HS-27A (cell line): ENCODE measurements around the gene RBM33.
"Not testable (repeated sequence)": the region's sequence is repeated elsewhere in the genome, so short reads cannot be mapped to it uniquely, and the experiment has no call there.

Experiments used
- DNase-seq: peaks from one replicate; pipeline ENCODE4 v3.0.0-alpha.2; 2012; ENCODE audit warnings: low read depth, missing footprints

Gene RBM33

DNA sequence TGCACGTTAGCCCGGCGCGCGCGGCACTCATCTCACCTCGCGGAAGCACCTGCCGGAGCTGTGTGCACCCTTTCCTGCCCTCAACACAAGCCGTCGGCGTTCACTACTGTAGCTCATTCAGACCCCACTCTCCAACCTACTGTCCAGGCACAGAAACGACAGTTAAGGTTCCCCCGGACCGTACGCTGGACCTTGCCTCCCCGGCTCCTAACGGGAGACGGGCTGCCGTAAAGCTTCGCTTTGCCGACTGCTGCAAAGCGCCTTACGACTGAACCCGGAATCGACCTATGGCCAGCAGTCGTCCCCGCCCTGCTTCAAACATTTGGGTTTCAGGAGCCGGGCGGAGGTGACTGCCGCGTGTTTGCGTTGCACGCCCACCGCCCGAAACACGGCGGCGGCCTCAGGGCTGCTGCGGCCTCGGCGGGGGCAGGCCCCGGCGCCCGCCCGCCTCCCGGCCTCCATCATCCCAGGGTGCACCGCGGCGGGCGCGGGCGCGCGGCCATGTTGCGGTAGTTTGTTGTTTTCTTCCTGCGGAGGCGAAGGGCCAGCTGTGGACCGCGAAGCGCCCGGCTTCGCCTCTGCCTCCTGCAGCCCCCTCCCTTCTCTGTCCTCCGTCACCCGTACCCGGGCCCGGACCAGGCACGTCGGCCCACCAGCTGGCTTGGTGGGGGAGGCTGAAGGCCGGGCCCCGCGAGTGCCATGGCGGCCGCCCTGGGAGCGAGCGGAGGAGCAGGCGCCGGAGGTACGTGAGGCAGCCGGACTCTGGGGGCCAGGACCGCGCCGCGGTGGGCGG lies at the start of gene RBM33:
RBM33 (plus strand) TSS at position 484 of the 793 bp plus-strand sequence; CDS start at position 700, 216 bp downstream.
- peak; percentile 38 for DNase-seq

GRCh38 chr7:155594961-155595366 lies 49.5 kb upstream of the RBM33 start:
- no peak for DNase-seq

DNA sequence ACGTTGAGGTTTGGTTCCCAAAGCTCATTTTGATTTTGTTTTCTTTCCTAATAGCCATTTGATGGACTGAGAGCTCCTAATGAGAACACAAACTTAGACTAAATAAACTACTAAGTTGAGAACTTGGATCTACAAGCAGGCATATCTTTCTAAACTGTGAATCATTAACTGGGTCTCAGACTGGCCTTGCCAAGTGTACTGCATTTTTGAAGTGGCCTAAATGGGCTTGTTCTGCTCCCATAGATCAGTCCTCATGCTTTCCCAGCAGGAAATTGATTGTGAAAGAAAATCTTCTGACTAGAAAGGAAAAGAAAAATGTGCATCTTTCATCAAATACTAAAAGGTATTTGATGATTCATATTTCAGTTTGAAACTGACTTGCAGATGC lies 46.7 kb upstream of the RBM33 start:
- DNase-seq = no peak

DNA sequence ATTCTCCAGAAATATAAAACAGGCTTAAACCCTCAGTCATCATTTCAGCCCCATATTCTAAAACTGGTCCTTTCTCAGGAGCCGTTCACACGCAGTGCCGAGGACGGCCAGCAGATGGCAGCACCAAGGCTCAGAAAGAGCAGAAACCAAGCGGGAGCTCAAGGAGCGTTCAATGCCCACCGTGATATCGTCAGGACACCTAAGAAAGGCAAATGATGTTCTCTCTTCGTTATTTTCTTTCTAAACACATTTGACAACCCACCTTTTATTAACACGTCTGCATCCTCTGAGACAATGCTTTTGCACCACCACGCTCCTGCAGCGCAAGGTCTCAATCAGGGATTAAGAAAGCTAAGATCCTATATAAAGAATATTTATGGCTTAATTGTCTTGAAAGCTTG lies 45.7 kb upstream of the RBM33 start:
- no peak for DNase-seq

DNA sequence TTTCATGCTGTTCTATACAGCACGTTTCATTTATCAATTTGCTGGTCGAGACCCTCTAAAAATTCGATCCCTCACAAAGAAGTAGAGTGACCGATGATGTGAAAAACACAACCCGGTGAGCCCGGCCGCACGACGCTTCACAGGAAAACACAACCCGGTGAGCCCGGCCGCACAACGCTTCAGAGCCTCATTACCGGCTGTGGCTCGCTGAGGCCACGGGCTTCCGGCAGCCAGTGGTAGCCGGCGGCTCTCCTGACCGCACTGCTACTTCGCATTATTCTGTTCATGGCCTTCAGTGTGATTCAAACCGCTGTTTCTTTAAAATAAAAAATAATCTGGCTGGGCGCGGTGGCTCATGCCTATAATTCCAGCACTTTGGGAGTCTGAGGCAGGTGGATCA lies 42.3 kb upstream of the RBM33 start:
- DNase-seq = no peak

DNA sequence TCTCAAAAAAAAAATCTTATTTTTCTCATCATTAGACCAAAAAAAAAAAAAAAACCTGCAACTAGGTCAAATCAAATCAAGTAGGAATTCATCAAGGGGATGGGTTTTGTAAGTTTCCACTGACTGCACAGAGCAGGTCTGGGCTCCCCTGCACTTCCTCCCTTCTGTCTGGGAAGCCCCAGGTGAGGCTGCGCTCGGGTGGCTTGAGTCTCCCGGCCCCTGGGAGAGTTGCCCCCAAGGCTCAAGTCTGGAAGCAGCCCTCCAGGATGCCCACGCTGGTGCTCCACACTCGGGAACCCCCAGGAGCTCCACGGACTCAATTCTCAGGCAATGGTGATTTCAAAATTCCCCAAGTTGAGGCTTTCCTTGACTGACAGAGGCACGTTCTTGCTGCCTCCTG lies 41.7 kb upstream of the RBM33 start:
- no peak for DNase-seq

DNA sequence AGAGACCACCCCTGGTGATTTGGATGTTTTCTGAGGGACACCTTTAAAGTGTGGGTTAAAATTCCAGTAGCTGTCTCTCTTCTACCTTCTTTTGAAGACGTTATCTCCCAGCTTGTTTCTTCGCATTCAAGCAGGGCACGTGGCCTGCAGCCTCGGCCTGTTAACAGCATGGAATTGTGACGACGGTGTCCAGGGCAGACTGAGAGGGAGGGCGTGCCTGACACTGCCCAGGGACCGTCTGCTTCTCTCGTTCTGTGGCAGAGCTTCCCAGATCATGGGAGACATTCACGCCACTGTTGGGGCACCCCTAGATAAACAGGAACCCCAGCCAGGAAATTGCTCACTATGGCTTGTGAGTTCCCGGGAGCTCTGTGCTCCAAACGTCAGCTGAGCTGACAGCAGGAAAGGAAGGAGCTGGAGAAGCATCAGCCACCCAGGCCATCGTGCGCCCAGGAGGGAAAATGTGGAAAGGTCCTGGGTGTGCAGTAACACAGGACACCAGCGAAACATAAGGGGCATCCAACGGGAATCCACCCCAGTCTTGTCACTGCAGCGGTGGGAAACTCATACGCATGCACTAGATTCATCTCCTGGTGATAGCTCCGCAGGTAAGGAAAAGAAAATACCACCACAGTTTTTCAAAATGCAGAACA lies 41.1 kb upstream of the RBM33 start:
- DNase-seq = no peak

GRCh38 chr7:155603858-155604503 lies 40.5 kb upstream of the RBM33 start:
- no peak for DNase-seq

DNA sequence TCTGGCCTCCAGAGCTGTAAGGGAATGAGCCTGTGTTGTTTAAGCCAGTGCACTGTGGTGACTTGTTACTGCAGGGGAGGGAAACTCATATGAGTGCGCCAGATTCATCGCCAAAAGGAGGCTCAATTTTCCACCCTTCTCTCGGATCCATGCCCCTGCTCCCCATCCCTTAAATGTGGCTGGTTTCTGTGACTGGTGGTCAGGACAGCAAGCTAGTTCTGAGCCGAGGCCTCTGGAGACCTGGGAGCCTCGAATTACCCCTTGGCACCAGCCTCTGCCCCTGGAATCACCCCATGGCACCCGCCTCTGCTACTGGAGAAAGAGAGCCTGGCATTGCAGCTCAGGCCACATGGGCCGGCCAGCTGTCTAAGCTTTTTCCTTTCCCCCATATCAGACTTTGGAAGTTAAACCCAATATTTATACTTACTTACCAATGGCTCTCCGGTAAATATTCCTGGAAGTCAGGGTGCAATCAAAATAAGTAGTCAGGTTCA lies 39.9 kb upstream of the RBM33 start:
- DNase-seq = no peak

DNA sequence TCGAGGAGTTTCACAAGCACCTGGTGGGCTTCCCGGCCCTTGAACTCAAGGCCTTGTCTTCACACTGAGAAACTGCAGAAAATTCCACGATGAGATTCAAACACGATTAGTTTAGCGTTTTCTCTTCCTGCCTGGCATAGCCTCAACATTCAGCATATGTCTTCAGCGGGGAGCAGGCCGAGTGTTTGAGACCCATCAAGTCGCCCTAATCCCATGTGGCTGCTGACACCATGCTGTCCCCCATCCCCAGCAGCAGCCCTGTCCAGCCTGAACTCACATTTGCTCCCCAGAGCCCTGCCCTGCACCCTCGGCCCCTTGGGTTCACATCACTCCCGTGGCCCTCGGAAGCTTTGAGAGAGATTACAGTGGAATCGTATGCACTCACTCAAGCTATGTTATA lies 35.3 kb upstream of the RBM33 start:
- DNase-seq = no peak

GRCh38 chr7:155610633-155611193 lies 33.7 kb upstream of the RBM33 start:
- DNase-seq = no peak

- DNase-seq = no peak
Observed at GRCh38 chr7:155611808-155612447, 32.5 kb upstream of the RBM33 start.

- DNase-seq = no peak
Observed at GRCh38 chr7:155612658-155613057, 31.8 kb upstream of the RBM33 start.

DNA sequence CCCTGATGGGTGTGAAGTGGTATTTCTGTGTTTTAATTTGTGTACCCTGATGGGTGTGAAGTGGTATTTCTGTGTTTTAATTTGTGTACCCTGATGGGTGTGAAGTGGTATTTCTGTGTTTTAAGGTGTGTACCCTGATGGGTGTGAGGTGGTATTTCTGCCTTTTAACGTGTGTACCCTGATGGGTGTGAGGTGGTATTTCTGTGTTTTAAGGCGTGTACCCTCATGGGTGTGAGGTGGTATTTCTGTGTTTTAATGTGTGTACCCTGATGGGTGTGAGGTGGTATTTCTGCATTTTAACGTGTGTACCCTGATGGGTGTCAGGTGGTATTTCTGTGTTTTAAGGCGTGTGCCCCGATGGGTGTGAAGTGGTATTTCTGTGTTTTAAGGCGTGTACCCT lies 29.4 kb upstream of the RBM33 start:
- DNase-seq = not testable (repeated sequence)

- no peak for DNase-seq
Observed at GRCh38 chr7:155618708-155619633, 25.5 kb upstream of the RBM33 start.

DNA sequence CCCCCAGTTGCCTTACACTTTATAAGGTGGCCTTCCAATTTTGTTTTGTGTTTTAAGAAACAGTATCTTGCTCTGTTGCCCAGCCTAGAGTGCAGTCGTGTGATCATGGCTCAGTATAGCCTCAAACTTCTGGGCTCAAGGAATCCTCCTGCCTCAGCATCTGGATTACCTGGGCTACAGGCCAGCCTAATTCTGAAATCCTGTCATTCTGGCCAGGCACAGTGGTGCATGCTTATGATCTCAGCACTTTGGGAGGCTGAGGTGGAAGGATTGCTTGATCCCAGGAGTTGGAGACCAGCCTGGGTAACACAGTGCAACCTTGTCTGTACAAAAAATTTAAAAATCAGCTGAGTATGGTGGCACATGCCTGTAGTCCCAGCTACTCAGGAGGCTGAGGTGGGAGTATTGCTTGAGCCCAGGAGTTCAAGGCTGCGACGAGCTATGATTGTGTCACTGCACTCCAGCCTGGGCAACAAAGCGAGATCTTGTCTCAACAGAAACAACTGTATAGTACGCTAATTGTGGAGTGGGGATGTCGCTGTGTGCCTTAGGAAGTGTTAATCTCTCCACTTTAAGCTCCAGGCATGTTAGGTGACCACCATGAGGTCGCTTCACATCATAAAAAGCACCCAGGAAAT lies 24.7 kb upstream of the RBM33 start:
- DNase-seq = no peak

GRCh38 chr7:155620497-155620896 lies 24.0 kb upstream of the RBM33 start:
- no peak for DNase-seq

GRCh38 chr7:155621418-155621980 lies 23.0 kb upstream of the RBM33 start:
- no peak for DNase-seq

- DNase-seq = no peak
Observed at GRCh38 chr7:155624412-155624811, 20.0 kb upstream of the RBM33 start.

GRCh38 chr7:155625557-155625956 lies 18.9 kb upstream of the RBM33 start:
- no peak for DNase-seq
